ENCODE measurements around the gene VIPAS39. TPM values are rescaled to one million over a fixed set of nuclear protein-coding genes. Genes with fewer than 3 reads are reported as not detected.

VIPAS39 gene
- total and polyA plus RNA-seq, 2 of the 13 experiments (the other 11 are each of a cell fraction or from before 2014, with no cell fraction given), result 13.3 to 21.5 TPM

- TF ChIP-seq ZXDC (CRISPR knock-in tag; IDR thresholded peaks at IDR 0.05) (peak; percentile 84; the same call in 1 of the 2 replicates), NFKB2 (CRISPR knock-in tag; IDR thresholded peaks at IDR 0.05; ENCODE audit: borderline replicate concordance) (peak; percentile 80), ZNF441 (CRISPR knock-in tag; IDR thresholded peaks at IDR 0.05; ENCODE audit: borderline replicate concordance) (peak; percentile 85), ZHX1 (CRISPR knock-in tag; IDR thresholded peaks at IDR 0.05; ENCODE audit: low read depth) (0 out of 2 replicates have a peak, but pooled peaks have one; percentile 14), ZNF557 (CRISPR knock-in tag; IDR thresholded peaks at IDR 0.05) (peak; percentile 55; the same call in 1 of the 2 replicates), BCL6 (CRISPR knock-in tag; IDR thresholded peaks at IDR 0.05) (peak; percentile 31; the same call in 1 of the 2 replicates), ZNF296 (CRISPR knock-in tag; conservative IDR thresholded peaks at IDR 0.05) (no peak), ZNF12 (CRISPR knock-in tag; IDR thresholded peaks at IDR 0.05) (no peak)
- TF ChIP-seq, protein P1, sequence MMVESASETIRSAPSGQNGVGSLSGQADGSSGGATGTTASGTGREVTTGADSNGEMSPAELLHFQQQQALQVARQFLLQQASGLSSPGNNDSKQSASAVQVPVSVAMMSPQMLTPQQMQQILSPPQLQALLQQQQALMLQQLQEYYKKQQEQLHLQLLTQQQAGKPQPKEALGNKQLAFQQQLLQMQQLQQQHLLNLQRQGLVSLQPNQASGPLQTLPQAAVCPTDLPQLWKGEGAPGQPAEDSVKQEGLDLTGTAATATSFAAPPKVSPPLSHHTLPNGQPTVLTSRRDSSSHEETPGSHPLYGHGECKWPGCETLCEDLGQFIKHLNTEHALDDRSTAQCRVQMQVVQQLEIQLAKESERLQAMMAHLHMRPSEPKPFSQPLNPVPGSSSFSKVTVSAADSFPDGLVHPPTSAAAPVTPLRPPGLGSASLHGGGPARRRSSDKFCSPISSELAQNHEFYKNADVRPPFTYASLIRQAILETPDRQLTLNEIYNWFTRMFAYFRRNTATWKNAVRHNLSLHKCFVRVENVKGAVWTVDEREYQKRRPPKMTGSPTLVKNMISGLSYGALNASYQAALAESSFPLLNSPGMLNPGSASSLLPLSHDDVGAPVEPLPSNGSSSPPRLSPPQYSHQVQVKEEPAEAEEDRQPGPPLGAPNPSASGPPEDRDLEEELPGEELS (CRISPR knock-in tag; IDR thresholded peaks at IDR 0.05), result 0 out of 2 replicates have a peak, but pooled peaks have one; percentile 7
- TF ChIP-seq, protein P2, sequence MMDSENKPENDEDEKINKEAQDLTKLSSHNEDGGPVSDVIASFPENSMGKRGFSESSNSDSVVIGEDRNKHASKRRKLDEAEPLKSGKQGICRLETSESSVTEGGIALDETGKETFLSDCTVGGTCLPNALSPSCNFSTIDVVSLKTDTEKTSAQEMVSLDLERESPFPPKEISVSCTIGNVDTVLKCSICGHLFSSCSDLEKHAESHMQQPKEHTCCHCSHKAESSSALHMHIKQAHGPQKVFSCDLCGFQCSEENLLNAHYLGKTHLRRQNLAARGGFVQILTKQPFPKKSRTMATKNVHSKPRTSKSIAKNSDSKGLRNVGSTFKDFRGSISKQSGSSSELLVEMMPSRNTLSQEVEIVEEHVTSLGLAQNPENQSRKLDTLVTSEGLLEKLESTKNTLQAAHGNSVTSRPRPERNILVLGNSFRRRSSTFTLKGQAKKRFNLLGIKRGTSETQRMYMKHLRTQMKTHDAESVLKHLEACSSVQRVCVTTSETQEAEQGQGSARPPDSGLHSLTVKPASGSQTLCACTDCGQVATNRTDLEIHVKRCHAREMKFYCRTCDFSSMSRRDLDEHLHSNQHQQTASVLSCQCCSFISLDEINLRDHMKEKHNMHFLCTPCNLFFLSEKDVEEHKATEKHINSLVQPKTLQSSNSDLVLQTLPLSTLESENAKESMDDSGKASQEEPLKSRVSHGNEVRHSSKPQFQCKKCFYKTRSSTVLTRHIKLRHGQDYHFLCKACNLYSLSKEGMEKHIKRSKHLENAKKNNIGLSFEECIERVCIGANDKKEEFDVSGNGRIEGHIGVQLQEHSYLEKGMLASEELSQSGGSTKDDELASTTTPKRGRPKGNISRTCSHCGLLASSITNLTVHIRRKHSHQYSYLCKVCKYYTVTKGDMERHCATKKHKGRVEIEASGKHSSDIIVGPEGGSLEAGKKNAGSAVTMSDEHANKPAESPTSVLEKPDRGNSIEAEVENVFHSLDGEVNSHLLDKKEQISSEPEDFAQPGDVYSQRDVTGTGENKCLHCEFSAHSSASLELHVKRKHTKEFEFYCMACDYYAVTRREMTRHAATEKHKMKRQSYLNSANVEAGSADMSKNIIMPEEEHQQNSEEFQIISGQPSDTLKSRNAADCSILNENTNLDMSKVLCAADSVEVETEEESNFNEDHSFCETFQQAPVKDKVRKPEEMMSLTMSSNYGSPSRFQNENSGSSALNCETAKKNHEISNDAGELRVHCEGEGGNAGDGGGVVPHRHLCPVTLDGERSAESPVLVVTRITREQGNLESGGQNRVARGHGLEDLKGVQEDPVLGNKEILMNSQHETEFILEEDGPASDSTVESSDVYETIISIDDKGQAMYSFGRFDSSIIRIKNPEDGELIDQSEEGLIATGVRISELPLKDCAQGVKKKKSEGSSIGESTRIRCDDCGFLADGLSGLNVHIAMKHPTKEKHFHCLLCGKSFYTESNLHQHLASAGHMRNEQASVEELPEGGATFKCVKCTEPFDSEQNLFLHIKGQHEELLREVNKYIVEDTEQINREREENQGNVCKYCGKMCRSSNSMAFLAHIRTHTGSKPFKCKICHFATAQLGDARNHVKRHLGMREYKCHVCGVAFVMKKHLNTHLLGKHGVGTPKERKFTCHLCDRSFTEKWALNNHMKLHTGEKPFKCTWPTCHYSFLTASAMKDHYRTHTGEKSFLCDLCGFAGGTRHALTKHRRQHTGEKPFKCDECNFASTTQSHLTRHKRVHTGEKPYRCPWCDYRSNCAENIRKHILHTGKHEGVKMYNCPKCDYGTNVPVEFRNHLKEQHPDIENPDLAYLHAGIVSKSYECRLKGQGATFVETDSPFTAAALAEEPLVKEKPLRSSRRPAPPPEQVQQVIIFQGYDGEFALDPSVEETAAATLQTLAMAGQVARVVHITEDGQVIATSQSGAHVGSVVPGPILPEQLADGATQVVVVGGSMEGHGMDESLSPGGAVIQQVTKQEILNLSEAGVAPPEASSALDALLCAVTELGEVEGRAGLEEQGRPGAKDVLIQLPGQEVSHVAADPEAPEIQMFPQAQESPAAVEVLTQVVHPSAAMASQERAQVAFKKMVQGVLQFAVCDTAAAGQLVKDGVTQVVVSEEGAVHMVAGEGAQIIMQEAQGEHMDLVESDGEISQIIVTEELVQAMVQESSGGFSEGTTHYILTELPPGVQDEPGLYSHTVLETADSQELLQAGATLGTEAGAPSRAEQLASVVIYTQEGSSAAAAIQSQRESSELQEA (CRISPR knock-in tag; IDR thresholded peaks at IDR 0.05; ENCODE audit: not compliant biosample characterization), result peak; percentile 66
Measured at GRCh38 chr14:77498120-77498979, 40.9 kb upstream of the VIPAS39 start, which contains the start of gene ISM2 (continued).
